Activated CD8-positive, alpha-beta memory T cell treated with anti-CD3 and anti-CD28 coated beads for 24 hours (primary cell): ENCODE results near the gene PCDHGB7.
"Not testable (repeated sequence)": the region's sequence is repeated elsewhere in the genome, so short reads cannot be mapped to it uniquely, and the experiment has no call there.

Source experiments
- DNase-seq: peaks from one replicate; pipeline ENCODE4 v3.0.0-alpha.2; 2020

PCDHGB7 gene

DNA sequence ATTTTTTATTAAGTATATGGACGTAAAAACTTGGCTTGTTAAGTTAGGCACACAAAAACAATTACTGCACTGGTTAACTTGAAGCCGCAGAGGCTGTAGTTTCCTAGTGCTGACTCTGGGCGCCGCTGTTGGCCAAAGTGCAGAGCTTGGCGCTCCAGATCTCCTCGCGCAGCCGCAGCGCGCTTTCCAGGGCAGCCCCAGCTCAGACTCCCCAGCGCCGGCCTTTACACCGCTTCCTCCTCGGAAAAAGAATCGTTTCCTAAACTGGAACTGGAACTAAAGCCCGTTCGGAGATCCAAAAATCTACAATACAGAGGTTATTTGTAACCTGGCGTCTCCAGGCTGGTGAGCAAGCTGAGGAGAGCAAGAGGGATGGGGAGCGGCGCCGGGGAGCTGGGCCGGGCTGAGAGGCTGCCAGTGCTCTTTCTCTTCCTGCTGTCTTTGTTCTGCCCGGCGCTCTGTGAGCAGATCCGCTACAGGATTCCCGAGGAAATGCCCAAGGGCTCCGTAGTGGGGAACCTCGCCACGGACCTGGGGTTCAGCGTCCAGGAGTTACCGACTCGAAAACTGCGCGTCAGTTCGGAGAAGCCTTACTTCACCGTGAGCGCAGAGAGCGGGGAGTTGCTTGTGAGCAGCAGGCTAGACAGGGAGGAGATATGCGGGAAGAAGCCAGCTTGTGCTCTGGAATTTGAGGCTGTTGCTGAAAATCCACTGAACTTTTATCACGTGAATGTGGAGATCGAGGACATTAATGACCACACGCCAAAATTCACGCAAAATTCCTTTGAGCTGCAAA, 19.5 kb upstream of the PCDHGB7 start, which contains the start of gene PCDHGB5:
TSS of gene PCDHGB5 (plus strand) at position 192 of the 796 bp plus-strand sequence. CDS start at position 373, 181 bp downstream.
- DNase-seq: not testable (repeated sequence)

DNA sequence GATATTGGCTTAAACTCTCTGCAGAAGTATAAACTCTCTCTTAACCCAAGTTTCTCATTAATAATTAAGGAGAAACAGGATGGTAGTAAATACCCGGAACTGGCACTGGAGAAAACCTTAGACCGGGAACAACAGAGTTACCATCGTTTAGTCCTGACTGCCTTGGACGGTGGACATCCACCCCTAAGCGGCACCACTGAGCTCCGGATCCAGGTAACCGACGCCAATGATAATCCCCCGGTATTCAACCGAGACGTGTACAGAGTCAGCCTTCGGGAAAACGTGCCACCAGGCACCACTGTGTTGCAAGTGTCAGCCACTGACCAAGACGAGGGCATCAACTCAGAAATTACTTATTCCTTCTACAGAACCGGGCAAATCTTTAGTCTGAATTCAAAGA, 18.9 kb upstream of the PCDHGB7 start:
- DNase-seq: no peak

DNA sequence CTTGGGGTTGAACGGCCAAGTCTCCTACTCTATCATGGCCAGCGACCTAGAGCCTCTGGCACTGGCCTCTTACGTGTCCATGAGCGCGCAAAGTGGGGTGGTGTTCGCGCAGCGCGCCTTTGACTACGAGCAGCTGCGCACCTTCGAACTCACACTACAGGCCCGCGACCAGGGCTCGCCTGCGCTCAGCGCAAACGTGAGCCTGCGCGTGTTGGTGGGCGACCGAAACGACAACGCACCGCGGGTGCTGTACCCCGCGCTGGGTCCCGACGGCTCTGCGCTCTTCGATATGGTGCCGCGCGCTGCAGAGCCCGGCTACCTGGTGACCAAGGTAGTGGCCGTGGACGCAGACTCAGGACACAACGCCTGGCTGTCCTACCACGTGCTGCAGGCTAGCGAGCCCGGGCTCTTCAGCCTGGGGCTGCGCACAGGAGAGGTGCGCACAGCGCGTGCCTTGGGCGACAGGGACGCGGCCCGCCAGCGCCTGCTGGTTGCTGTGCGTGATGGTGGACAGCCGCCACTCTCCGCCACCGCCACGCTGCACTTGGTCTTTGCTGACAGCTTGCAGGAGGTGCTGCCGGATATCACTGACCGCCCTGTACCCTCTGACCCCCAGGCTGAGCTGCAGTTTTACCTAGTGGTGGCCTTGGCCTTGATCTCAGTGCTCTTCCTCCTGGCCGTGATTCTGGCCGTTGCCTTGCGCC, 17.8 kb upstream of the PCDHGB7 start:
- DNase-seq: no peak

DNA sequence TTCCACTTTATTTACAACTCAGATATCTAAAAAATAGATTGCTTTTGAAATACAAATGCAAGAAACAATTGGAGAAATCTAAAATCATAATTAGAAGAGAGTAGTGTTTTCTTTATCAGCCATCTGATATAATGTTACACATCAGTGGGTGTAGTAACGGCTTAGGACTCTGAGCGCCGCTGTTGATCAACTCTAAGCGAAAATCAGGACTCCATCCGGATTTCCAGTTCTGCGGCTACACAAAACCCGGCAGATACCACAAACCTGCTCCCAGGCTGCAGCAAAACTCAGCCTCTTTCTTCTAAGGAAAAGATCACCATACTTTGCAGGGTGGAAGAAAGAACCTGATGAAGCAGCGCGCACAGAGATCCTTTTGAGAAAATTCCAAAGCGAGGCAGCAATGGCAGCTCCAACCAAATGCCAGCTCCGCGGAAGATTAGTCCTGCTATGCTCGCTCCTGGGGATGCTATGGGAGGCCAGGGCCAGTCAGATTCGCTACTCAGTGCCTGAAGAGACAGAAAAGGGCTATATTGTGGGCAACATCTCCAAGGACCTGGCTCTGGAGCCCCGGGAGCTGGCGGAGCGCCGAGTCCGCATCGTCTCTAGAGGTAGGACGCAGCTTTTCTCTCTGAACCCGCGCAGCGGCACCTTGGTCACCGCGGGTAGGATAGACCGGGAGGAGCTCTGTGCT, 14.8 kb upstream of the PCDHGB7 start, which contains the start of gene PCDHGA9:
TSS of gene PCDHGA9 (plus strand) at position 226 of the 691 bp plus-strand sequence. CDS start at position 401, 175 bp downstream.
- no peak for DNase-seq

DNA sequence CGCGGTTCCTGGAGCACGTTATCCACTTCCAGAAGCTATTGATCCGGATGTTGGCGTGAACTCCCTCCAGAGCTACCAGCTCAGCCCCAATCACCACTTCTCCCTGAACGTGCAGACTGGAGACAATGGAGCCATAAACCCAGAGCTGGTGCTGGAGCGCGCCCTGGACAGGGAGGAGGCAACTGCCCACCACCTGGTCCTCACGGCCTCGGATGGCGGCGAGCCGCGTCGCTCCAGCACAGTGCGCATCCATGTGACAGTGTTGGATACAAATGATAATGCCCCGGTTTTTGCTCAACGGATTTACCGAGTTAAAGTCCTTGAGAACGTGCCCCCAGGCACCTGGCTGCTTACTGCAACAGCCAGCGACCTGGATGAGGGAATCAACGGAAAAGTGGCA, 14.1 kb upstream of the PCDHGB7 start:
- DNase-seq: no peak

DNA sequence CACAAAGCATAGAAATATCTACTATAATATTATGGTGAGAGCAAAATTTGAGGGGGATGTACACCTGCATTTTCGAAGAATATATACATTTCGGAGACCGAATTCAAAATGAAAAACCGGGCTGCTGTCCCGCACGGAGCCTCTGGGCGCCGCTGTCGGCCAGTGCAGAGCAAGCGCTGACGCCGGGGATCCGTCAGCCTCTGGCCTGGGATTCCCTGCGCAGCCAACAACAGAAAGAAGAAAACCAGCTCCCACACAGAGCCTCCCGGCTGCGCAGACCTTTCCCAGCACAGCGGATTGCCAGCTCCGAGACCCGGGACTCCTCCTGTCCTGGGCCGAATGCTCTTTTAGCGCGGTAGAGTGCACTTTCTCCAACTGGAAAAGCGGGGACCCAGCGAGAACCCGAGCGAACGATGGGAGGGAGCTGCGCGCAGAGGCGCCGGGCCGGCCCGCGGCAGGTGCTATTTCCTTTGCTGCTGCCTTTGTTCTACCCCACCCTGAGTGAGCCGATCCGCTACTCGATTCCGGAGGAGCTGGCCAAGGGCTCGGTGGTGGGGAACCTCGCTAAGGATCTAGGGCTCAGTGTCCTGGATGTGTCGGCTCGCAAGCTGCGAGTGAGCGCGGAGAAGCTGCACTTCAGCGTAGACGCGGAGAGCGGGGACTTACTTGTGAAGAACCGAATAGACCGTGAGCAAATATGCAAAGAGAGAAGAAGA, 9.5 kb upstream of the PCDHGB7 start, which contains the start of gene PCDHGB6:
TSS of gene PCDHGB6 (plus strand) at position 232 of the 716 bp plus-strand sequence. CDS start at position 414, 182 bp downstream.
- DNase-seq: peak; percentile 54

DNA sequence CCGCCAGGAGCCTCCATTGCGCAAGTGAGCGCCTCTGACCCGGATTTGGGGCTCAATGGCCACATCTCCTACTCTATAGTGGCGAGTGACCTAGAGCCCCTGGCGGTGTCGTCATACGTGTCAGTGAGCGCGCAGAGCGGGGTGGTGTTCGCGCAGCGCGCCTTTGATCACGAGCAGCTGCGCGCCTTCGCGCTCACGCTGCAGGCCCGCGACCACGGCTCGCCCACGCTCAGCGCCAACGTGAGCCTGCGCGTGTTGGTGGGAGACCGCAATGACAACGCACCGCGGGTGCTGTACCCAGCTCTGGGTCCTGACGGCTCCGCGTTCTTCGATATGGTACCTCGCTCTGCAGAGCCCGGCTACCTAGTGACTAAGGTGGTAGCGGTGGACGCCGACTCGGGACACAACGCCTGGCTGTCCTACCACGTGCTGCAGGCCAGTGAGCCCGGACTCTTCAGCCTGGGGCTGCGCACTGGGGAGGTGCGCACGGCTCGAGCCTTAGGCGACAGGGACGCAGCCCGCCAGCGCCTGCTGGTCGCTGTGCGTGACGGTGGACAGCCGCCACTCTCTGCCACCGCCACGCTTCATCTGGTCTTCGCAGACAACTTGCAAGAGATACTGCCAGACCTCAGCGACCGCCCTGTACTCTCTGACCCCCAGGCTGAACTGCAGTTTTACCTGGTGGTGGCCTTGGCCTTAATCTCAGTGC, 7.7 kb upstream of the PCDHGB7 start:
- no peak for DNase-seq

DNA sequence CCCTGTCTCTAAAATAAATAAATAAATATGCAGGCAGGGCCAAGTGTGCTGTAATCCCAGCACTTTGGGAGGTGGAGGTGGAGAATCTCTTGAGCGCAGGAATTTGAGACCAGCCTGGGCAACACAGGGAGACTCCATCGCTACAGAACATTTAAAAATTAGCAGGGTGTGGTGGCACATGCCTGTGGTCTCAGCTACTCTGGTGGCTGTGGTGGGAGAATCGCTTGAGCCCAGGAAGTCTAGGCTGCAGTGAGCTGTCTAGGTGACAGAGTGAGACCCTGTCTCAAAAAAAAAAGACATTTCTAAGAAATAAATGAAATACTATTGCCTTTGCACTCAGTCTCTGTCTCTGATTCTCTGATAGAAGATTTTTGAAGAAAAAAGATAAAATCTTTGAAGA, 5.9 kb upstream of the PCDHGB7 start:
- DNase-seq: no peak

DNA sequence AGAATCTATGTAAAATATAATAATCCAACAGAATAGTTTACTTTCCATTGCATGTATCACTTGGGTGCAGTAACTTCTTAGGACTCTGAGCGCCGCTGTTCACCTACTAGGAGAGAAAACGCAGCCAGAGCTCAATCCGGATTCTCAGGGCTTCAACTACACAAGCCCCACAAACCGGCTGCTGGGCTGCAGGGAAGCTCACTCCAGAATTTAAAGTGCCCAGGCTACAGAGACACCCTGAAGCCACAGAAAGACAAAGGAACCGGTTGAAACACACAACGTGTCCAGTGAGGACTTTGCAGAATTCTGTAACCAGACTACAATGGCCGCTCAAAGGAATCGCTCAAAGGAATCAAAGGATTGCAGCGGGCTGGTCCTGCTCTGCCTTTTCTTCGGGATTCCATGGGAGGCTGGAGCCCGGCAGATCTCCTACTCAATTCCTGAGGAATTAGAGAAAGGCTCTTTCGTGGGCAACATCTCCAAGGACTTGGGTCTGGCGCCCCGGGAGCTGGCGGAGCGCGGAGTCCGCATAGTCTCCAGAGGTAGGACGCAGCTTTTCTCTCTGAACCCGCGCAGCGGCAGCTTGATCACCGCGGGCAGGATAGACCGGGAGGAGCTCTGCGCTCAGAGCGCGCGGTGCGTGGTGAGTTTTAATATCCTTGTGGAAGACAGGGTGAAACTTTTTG, 4.5 kb upstream of the PCDHGB7 start, which contains the start of gene PCDHGA10:
TSS of gene PCDHGA10 (plus strand) at position 134 of the 686 bp plus-strand sequence. CDS start at position 323, 189 bp downstream.
- DNase-seq: peak; percentile 70

DNA sequence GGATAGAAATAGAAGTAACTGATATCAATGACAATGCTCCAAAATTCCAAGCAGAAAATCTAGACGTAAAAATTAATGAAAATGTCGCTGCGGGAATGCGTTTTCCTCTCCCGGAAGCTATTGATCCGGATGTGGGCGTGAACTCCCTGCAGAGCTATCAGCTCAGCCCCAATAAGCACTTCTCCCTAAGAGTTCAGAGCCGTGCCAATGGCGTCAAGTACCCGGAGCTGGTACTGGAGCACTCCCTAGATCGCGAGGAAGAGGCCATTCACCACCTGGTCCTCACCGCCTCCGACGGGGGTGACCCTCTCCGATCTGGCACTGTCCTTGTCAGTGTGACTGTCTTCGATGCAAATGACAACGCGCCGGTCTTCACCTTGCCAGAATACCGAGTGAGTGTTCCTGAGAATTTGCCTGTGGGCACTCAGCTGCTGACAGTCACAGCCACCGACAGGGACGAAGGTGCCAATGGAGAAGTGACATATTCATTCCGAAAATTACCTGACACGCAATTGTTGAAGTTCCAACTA, 3.9 kb upstream of the PCDHGB7 start:
- DNase-seq: no peak

DNA sequence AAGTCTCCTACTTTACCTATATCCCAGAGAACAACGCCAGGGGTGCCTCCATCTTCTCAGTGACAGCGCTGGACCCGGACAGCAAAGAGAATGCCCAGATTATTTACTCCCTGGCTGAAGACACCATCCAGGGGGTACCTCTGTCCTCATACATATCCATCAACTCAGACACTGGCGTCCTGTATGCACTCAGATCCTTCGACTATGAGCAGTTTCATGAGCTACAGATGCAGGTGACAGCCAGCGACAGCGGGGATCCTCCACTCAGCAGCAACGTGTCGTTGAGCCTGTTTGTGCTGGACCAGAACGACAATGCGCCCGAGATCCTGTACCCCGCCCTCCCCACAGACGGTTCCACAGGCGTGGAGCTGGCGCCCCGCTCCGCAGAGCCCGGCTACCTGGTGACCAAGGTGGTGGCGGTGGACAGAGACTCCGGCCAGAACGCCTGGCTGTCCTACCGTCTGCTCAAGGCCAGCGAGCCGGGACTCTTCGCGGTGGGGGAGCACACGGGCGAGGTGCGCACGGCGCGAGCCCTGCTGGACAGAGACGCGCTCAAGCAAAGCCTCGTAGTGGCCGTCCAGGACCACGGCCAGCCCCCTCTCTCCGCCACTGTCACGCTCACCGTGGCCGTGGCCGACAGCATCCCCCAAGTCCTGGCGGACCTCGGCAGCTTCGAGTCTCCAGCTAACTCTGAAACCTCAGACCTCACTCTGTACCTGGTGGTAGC, 2.8 kb upstream of the PCDHGB7 start:
- DNase-seq: not testable (repeated sequence)

DNA sequence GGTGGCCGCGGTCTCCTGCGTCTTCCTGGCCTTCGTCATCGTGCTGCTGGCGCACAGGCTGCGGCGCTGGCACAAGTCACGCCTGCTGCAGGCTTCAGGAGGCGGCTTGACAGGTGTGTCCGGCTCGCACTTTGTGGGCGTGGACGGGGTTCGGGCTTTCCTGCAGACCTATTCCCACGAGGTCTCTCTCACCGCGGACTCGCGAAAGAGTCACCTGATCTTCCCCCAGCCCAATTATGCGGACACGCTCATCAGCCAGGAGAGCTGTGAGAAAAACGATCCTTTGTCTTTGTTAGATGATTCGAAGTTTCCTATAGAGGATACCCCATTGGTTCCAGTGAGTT, 2.2 kb upstream of the PCDHGB7 start:
- DNase-seq: not testable (repeated sequence)

DNA sequence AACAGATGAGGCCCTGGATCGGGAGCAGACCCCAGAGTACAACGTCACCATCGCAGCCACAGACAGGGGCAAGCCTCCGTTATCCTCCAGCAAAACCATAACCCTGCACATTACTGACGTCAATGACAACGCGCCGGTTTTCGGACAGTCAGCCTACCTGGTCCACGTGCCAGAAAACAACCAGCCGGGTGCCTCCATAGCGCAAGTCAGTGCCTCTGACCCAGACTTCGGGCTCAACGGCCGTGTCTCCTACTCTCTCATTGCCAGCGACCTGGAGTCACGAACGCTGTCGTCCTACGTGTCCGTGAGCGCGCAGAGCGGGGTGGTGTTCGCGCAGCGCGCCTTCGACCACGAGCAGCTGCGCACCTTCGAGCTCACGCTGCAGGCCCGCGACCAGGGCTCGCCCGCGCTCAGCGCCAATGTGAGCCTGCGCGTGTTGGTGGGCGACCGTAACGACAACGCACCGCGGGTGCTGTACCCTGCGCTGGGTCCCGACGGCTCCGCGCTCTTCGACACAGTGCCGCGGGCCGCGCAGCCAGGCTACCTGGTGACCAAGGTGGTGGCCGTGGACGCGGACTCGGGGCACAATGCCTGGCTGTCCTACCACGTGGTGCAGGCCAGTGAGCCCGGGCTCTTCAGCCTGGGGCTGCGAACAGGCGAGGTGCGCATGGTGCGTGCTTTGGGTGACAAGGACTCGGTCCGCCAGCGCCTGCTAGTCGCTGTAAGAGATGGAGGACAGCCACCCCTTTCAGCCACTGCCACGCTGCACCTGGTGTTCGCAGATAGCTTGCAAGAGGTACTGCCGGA, 1.8 kb downstream of the PCDHGB7 start:
- no peak for DNase-seq

DNA sequence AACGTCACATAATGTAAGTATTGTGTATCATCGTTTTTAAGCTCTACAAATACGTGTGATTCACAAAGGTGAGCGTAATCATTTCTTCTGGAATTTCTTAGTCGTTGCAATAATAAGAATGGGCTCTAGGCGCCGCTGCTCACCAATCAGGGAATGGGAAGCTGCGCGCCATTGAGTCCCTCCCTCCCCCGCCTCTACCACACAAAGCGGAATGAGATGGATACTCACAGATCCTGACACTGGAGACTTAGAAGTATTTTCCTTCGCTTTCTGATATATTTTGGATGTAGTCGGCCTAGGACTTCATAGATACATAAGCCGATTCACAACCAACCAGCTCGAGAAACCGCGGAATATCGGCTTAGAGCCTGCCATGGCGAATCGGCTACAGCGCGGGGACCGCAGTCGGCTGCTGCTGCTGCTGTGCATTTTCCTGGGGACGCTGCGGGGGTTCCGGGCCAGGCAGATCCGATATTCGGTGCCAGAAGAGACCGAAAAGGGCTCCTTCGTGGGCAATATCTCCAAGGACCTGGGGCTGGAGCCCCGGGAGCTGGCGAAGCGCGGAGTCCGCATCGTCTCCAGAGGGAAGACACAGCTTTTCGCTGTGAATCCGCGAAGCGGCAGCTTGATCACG, 3.5 kb downstream of the PCDHGB7 start, which contains the start of gene PCDHGA11:
TSS of gene PCDHGA11 (plus strand) at position 197 of the 634 bp plus-strand sequence. CDS start at position 374, 177 bp downstream.
- no peak for DNase-seq

DNA sequence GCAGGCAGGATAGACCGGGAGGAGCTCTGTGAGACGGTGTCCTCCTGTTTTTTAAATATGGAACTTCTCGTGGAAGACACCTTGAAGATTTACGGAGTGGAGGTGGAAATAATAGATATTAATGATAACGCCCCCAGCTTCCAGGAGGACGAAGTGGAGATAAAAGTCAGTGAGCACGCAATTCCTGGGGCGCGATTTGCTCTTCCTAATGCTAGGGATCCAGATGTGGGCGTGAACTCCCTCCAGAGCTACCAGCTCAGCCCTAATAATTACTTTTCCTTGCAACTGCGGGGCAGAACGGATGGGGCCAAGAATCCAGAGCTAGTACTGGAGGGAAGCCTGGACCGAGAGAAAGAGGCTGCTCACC, 4.0 kb downstream of the PCDHGB7 start:
- no peak for DNase-seq

DNA sequence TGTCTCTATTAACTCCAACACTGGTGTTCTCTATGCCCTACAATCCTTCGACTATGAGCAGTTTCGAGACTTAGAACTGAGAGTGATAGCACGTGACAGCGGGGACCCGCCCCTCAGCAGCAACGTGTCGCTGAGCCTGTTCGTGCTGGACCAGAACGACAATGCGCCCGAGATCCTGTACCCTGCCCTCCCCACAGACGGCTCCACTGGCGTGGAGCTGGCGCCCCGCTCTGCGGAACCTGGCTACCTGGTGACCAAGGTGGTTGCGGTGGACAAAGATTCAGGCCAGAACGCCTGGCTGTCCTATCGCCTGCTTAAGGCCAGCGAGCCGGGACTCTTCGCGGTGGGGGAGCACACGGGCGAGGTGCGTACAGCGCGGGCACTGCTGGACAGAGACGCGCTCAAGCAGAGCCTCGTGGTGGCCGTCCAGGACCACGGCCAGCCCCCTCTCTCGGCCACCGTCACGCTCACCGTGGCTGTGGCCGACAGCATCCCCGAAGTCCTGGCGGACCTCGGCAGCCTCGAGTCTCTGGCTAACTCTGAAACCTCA, 5.3 kb downstream of the PCDHGB7 start:
- no peak for DNase-seq

DNA sequence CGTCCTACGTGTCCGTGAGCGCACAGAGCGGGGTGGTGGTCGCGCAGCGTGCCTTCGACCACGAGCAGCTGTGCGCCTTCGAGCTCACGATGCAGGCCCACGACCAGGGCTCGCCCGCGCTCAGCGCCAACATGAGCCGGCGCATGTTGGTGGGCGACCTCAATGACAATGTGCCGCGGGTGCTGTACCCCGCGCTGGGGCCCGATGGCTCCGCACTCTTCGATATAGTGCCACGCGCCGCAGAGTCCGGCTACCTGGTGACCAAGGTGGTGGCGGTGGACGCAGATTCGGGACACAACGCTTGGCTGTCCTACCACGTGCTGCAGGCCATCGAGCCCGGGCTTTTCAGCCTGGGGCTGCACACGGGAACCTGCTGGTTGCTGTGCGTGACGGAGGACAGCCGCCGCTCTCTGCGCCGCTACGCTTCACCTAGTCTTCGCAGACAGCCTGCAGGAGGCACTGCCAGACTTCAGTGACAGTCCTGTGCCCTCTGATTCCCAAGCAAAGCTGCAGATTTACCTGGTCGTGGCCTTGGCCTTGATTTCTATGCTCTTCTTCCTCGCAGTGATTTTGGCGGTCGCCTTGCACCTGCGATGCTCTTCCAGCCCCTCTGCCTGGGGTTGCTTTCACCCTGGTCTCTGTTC, 10.4 kb downstream of the PCDHGB7 start:
- DNase-seq: no peak
